Stimulated activated CD4-positive, alpha-beta T cell treated with anti-CD3 and anti-CD28 coated beads, Interleukin-12 subunit alpha, Interleukin-12 subunit beta, amount 100 ng/mL, for 48 hours (primary cell): ENCODE data around the gene TUBB6.
A peak's percentile ranks its signal among the peaks of the same experiment; 100 is the strongest.

Experiments used
- DNase-seq, 3 donors: peaks; one replicate each; pipeline ENCODE4 v3.0.0-alpha.2; 2020; ENCODE audit warnings: low read depth in 2 of 3, low spot score in 1 of 3

Gene TUBB6

GRCh38 chr18:12313530-12314245 lies 5.6 kb downstream of the TUBB6 start:
- DNase-seq = no peak

GRCh38 chr18:12314591-12315305 lies 6.7 kb downstream of the TUBB6 start:
- no peak for DNase-seq

- no peak for DNase-seq
Observed at GRCh38 chr18:12315490-12315889, 7.4 kb downstream of the TUBB6 start.

DNA sequence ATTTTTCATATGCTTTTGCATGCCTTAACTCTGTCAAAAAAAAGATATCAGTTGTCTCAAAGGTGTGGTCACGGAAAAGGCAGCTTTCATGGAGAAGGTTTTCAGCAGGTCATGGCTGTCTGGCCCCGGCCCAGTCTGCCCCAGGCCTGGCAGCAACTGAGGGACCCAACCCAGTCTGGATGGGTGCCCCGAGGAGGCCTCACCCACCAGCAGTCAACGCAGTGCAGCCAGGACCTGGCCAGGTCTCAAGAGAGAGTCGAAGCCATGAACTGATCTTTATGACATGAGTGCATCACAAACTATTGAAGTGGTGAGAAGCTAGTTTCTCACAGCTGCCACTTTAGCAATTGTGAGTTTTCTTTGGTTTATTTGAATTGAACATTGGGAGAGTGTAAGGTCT lies 7.9 kb downstream of the TUBB6 start:
- no peak for DNase-seq

- DNase-seq = no peak
Observed at GRCh38 chr18:12317664-12318333, 9.8 kb downstream of the TUBB6 start.

DNA sequence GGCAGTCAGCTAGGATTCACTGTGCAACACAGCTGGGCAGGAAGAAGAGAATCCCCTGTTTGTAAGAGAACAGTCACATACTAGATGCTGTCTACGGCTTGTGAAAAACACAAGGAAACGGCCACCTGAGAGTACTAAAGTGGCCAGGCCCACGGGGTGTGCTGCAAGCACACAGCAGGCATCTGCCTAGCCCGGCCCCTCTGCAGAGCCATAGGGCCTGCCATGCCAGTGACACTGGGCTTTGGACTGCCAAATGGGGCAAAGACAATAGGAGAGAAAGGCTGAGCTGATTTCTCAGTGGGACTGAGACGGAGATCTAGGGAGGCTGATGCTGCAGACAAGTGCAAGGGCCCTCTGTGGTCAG lies 10.3 kb downstream of the TUBB6 start:
- DNase-seq = no peak

GRCh38 chr18:12318857-12319256 lies 10.8 kb downstream of the TUBB6 start:
- DNase-seq = no peak

GRCh38 chr18:12321333-12321732 lies 13.3 kb downstream of the TUBB6 start:
- DNase-seq = no peak

DNA sequence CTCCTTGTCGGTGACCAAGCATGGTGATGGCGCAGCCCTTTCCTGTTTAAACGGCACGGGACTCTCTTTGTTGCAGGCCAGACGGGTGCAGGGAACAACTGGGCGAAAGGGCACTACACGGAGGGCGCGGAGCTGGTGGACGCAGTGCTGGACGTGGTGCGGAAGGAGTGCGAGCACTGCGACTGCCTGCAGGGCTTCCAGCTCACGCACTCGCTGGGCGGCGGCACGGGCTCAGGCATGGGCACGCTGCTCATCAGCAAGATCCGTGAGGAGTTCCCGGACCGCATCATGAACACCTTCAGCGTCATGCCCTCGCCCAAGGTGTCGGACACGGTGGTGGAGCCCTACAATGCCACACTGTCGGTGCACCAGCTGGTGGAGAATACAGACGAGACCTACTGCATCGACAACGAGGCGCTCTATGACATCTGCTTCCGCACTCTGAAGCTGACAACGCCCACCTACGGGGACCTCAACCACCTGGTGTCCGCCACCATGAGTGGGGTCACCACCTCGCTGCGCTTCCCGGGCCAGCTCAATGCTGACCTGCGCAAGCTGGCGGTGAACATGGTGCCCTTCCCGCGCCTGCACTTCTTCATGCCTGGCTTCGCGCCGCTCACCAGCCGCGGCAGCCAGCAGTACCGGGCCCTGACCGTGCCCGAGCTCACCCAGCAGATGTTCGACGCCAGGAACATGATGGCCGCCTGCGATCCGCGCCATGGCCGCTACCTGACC lies 17.1 kb downstream of the TUBB6 start:
- no peak for DNase-seq

- no peak for DNase-seq
Observed at GRCh38 chr18:12325726-12326245, 17.7 kb downstream of the TUBB6 start.

GRCh38 chr18:12326711-12327460 lies 18.8 kb downstream of the TUBB6 start:
- no peak for DNase-seq

- peak; percentile 62 to 75 (median 73) for DNase-seq
Observed at GRCh38 chr18:12327510-12328178, 19.6 kb downstream of the TUBB6 start.

DNA sequence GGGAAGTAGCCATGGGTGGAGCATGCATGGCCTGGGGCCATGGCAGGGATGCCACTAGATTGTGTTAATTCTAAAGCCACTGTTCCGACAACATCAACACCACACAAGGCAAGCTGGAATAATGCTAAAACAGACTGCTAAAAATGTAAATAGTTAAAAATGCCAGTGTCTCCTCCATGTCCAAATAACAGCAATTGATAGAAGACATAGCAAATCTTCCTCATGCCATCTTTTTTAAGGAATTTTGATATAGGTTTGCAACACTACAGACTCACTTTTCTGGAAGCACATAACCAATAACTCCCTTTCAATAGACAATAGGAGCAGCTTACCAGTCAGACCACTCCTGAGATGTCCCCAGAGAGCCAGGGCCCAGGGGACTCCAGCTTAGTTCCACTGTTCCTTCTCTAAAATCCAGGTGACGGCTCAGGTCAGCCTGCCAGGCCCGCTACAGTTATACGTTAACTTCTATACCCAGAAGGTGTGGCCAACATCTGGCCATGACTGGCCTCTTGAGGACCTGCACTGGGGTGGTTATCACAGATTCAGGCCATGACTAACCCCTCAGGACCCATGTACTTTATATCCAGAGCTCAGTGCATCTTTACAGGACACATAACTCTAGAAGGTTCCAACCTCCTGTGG lies 20.3 kb downstream of the TUBB6 start:
- no peak for DNase-seq

GRCh38 chr18:12329125-12329698 lies 21.2 kb downstream of the TUBB6 start:
- DNase-seq = no peak

- no peak for DNase-seq
Observed at GRCh38 chr18:12330766-12331165, 22.7 kb downstream of the TUBB6 start.

GRCh38 chr18:12333506-12334290 lies 25.7 kb downstream of the TUBB6 start:
- DNase-seq = no peak

GRCh38 chr18:12334366-12334808 lies 26.3 kb downstream of the TUBB6 start:
- no peak for DNase-seq

DNA sequence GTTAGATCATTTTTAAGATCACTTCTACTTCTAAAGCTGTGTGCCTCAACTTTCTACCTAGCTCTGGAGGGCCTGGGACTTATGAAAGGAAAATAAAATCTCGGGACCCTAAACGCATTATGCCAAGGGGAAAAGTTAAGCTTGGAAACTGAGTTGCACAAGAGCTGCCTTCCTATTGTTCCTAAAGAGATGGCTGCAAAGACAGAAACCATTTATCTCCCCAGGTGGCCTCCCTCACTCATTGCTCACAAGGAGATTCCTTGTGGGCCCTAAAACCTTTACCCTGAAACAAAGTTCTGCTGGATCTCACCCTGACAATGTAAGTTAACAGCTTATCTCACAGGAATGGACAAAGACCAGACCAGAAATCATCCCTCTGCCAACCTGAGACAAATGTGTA lies 26.8 kb downstream of the TUBB6 start:
- DNase-seq = no peak
